GM18511 (cell line): ENCODE data around the gene MTR.

ENCODE experiments used
- ATAC-seq: cut with Tn5 transposase; IDR thresholded peaks from one replicate; pipeline ENCODE4 v1.9.1; 2021; ENCODE audit warnings: mild to moderate bottlenecking, moderate library complexity; ENCODE audit not compliant: unreplicated experiment

MTR gene

GRCh38 chr1:236862219-236862591, 67.1 kb downstream of the MTR start:
- ATAC-seq: no peak

- ATAC-seq: no peak
These were observed 67.6 kb downstream of the MTR start for GRCh38 chr1:236862615-236863211.

- no peak for ATAC-seq
These were observed 69.1 kb downstream of the MTR start for GRCh38 chr1:236864211-236864610.

- no peak for ATAC-seq
These were observed 70.1 kb downstream of the MTR start for GRCh38 chr1:236864996-236865817.

GRCh38 chr1:236865818-236866155, 70.7 kb downstream of the MTR start:
- ATAC-seq: no peak

GRCh38 chr1:236868625-236869467, 73.8 kb downstream of the MTR start:
- ATAC-seq: peak; percentile 57

GRCh38 chr1:236869911-236870310, 74.8 kb downstream of the MTR start:
- ATAC-seq: peak; percentile 2

- peak; percentile 84 for ATAC-seq
These were observed 75.6 kb downstream of the MTR start for GRCh38 chr1:236870721-236871120.

- ATAC-seq: no peak
These were observed 77.1 kb downstream of the MTR start for GRCh38 chr1:236872075-236872666.

- no peak for ATAC-seq
These were observed 80.9 kb downstream of the MTR start for GRCh38 chr1:236875975-236876374.

GRCh38 chr1:236877661-236878060, 82.6 kb downstream of the MTR start:
- ATAC-seq: no peak

- ATAC-seq: no peak
These were observed 85.1 kb downstream of the MTR start for GRCh38 chr1:236880209-236880608.

GRCh38 chr1:236882678-236883077, 87.6 kb downstream of the MTR start:
- no peak for ATAC-seq

- ATAC-seq: no peak
These were observed 91.1 kb downstream of the MTR start for GRCh38 chr1:236886199-236886598.

GRCh38 chr1:236887081-236887480, 92.0 kb downstream of the MTR start:
- ATAC-seq: no peak

GRCh38 chr1:236888126-236888525, 93.0 kb downstream of the MTR start:
- ATAC-seq: no peak

- no peak for ATAC-seq
These were observed 93.8 kb downstream of the MTR start for GRCh38 chr1:236888903-236889302.

- no peak for ATAC-seq
These were observed 95.3 kb downstream of the MTR start for GRCh38 chr1:236890152-236891056.

- ATAC-seq: no peak
These were observed 98.8 kb downstream of the MTR start for GRCh38 chr1:236893626-236894545.
